Measurements from ENCODE around the gene URAD. TPM values are rescaled to one million over a fixed set of nuclear protein-coding genes. Genes with fewer than 3 reads are reported as not detected.

The URAD gene
- total RNA-seq, 6 experiments from 2014 or later = not detected

GRCh38 chr13:27933118-27933517 lies 55.4 kb downstream of the URAD start:
- no peaks in the 10 kb centered on the region for H3K4me1 Mint-ChIP-seq (ENCODE audit: low read depth)
- no peak for DNase-seq
- no peak overlapping the region for H3K4me3 Mint-ChIP-seq
- H3K27me3 Mint-ChIP-seq (ENCODE audit: insufficient read depth) = peaks cover 38% of the 10 kb centered on the region
- no peaks in the 10 kb centered on the region for H3K9me3 Mint-ChIP-seq
- no peak for TF ChIP-seq CTCF (IDR thresholded peaks at IDR 0.05)
- H3K36me3 Mint-ChIP-seq (ENCODE audit: low read depth) = no peaks in the 10 kb centered on the region
- no peak overlapping the region for H3K27ac Mint-ChIP-seq

GRCh38 chr13:27929868-27930267 lies 58.6 kb downstream of the URAD start:
- no peak for TF ChIP-seq CTCF (IDR thresholded peaks at IDR 0.05)
- no peak overlapping the region for H3K27ac Mint-ChIP-seq

GRCh38 chr13:27928805-27929753 lies 59.4 kb downstream of the URAD start:
- Mint-ChIP-seq H3K27me3 (ENCODE audit: insufficient read depth) (peaks cover 65% of the 10 kb centered on the region), H3K27ac (no peak overlapping the region), H3K9me3 (no peaks in the 10 kb centered on the region), H3K4me1 (ENCODE audit: low read depth) (peaks cover 8% of the 10 kb centered on the region; the same call in 1 of the 2 replicates), H3K36me3 (ENCODE audit: low read depth) (no peaks in the 10 kb centered on the region), H3K4me3 (no peak overlapping the region)
- DNase-seq = no peak
- TF ChIP-seq CTCF (IDR thresholded peaks at IDR 0.05) = no peak

More at GRCh38 chr13:27929868-27930267, 58.6 kb downstream of the URAD start:
- no peaks in the 10 kb centered on the region for H3K9me3 Mint-ChIP-seq
- no peak for DNase-seq
- no peak overlapping the region for H3K4me3 Mint-ChIP-seq
- peaks cover 8% of the 10 kb centered on the region; the same call in 1 of the 2 replicates for H3K4me1 Mint-ChIP-seq (ENCODE audit: low read depth)
- peaks cover 62% of the 10 kb centered on the region for H3K27me3 Mint-ChIP-seq (ENCODE audit: insufficient read depth)
- no peaks in the 10 kb centered on the region for H3K36me3 Mint-ChIP-seq (ENCODE audit: low read depth)

- Mint-ChIP-seq H3K4me3 (no peak overlapping the region), H3K4me1 (ENCODE audit: low read depth) (peaks cover 8% of the 10 kb centered on the region; the same call in 1 of the 2 replicates), H3K27ac (no peak overlapping the region), H3K9me3 (no peaks in the 10 kb centered on the region), H3K36me3 (ENCODE audit: low read depth) (no peaks in the 10 kb centered on the region), H3K27me3 (ENCODE audit: insufficient read depth) (peaks cover 72% of the 10 kb centered on the region)
- no peak for DNase-seq
- TF ChIP-seq CTCF (IDR thresholded peaks at IDR 0.05) = no peak
Observed at GRCh38 chr13:27928353-27928804, 60.1 kb downstream of the URAD start.

Other genes starting within 250 kb of the URAD start
- gene GSX1, start 196.2 kb downstream of the URAD start, total RNA-seq (2021; fragmentation: NEBNext Ultra II Directional; extraction: Animal tissue kit (Norgen Biotek cat#: 25700)) = not detected
- gene PDX1, start 68.7 kb downstream of the URAD start, total RNA-seq (2021; fragmentation: NEBNext Ultra II Directional; extraction: Animal tissue kit (Norgen Biotek cat#: 25700)) = not detected
- not detected for gene CDX2, start 19.4 kb downstream of the URAD start, total RNA-seq (2021; fragmentation: NEBNext Ultra II Directional; extraction: Animal tissue kit (Norgen Biotek cat#: 25700))
- not detected for gene FLT3, start 111.9 kb upstream of the URAD start, total RNA-seq (2021; fragmentation: NEBNext Ultra II Directional; extraction: Animal tissue kit (Norgen Biotek cat#: 25700))
- 10 to 100 TPM; 16.9 to 20.2 (median 18.0) TPM for gene PAN3, start 149.9 kb upstream of the URAD start, total RNA-seq (2021; fragmentation: NEBNext Ultra II Directional; extraction: Animal tissue kit (Norgen Biotek cat#: 25700))

Data from HFFc6 (cell line).